GM23338 (cell line): Measurements from ENCODE around the gene CHRNA4. TPM values are rescaled to one million over a fixed set of nuclear protein-coding genes. Genes with fewer than 3 reads are reported as not detected.

Experiments
- ATAC-seq: fragments of 200-7000 bp; cut with Tn5 transposase; 3 replicates; pipeline ENCODE4 v1.9.1; 2020
- DNase-seq: peaks from one replicate; pipeline ENCODE4 v3.0.0-alpha.2; 2015; ENCODE audit warnings: low spot score
- H2AFZ ChIP-seq: fragments of 200-600 bp; sonication (generic); 2 replicates; pipeline ENCODE4 v1.8.0; 2016; ENCODE audit warnings: antibody characterized with exemption, mild to moderate bottlenecking, moderate library complexity
- H3F3A ChIP-seq: fragments of 200-600 bp; sonication (generic); replicated peaks from 2 replicates; pipeline ENCODE4 v1.8.0; 2017; ENCODE audit warnings: antibody characterized with exemption, mixed run types, low read depth
- H3K27ac ChIP-seq: fragments of 200-600 bp; sonication (generic); 2 replicates; pipeline ENCODE4 v1.6.1; 2016; ENCODE audit warnings: low read depth
- H3K27me3 ChIP-seq: fragments of 200-600 bp; sonication (generic); 2 replicates; pipeline ENCODE4 v1.8.0; 2016; ENCODE audit warnings: mild to moderate bottlenecking, mixed run types, moderate library complexity; ENCODE audit not compliant: insufficient read depth
- H3K36me3 ChIP-seq: fragments of 200-600 bp; sonication (generic); 2 replicates; pipeline ENCODE4 v1.8.0; 2016; ENCODE audit warnings: mild to moderate bottlenecking; ENCODE audit not compliant: insufficient read depth
- H3K4me1 ChIP-seq: fragments of 200-600 bp; sonication (generic); 2 replicates; pipeline ENCODE4 v1.8.0; 2016; ENCODE audit warnings: mild to moderate bottlenecking, moderate library complexity; ENCODE audit not compliant: insufficient read depth
- H3K4me2 ChIP-seq: fragments of 200-600 bp; sonication (generic); 2 replicates; pipeline ENCODE4 v1.7.1; 2017; ENCODE audit warnings: mixed run types
- H3K4me3 ChIP-seq: fragments of 200-600 bp; sonication (generic); 2 replicates; pipeline ENCODE4 v1.6.1; 2016; ENCODE audit warnings: mixed run types
- H3K79me2 ChIP-seq: fragments of 200-600 bp; sonication (generic); replicated peaks from 2 replicates; pipeline ENCODE4 v1.8.0; 2017; ENCODE audit warnings: mild to moderate bottlenecking; ENCODE audit not compliant: insufficient read depth
- H3K9me2 ChIP-seq: fragments of 200-600 bp; sonication (generic); 2 replicates; pipeline ENCODE4 v1.8.0; 2017; ENCODE audit not compliant: insufficient read depth
- H4K20me1 ChIP-seq: fragments of 200-600 bp; sonication (generic); replicated peaks from 2 replicates; pipeline ENCODE4 v1.8.0; 2017; ENCODE audit warnings: mild to moderate bottlenecking; ENCODE audit not compliant: insufficient read depth
- H3K27ac Mint-ChIP-seq: 2 replicates; pipeline ENCODE4 v1.8.0; 2020; ENCODE audit warnings: inconsistent platforms, mild to moderate bottlenecking, moderate library complexity, mixed read lengths
- H3K27me3 Mint-ChIP-seq: 3 replicates; pipeline ENCODE4 v1.8.0; 2022; ENCODE audit warnings: low read depth, mild to moderate bottlenecking, moderate library complexity, mixed read lengths, inconsistent platforms; ENCODE audit not compliant: insufficient read depth, poor library complexity
- H3K36me3 Mint-ChIP-seq: 3 replicates; pipeline ENCODE4 v1.8.0; 2021; ENCODE audit warnings: low read depth, mild to moderate bottlenecking, inconsistent platforms, moderate library complexity, mixed read lengths
- H3K4me1 Mint-ChIP-seq: 3 replicates; pipeline ENCODE4 v1.8.0; 2020; ENCODE audit warnings: mild to moderate bottlenecking, inconsistent platforms, mixed read lengths
- H3K4me3 Mint-ChIP-seq: 3 replicates; pipeline ENCODE4 v1.8.0; 2021; ENCODE audit warnings: moderate library complexity, mild to moderate bottlenecking, inconsistent platforms, mixed read lengths
- H3K9me3 Mint-ChIP-seq: 3 replicates; pipeline ENCODE4 v1.8.0; 2020; ENCODE audit warnings: moderate library complexity, mild to moderate bottlenecking, inconsistent platforms, mixed read lengths
- CREB1 ChIP-seq: fragments of 250-450 bp; sonication (Bioruptor Pico); IDR thresholded peaks from 2 replicates; pipeline ENCODE4 v1.5.0; 2020; ENCODE audit warnings: low read depth, mild to moderate bottlenecking, moderate library complexity
- EZH2phosphoT487 ChIP-seq: fragments of 200-600 bp; sonication (generic); IDR thresholded peaks from one replicate; pipeline ENCODE4 v1.8.1; 2018; ENCODE audit warnings: antibody characterized with exemption; ENCODE audit not compliant: unreplicated experiment
- JUNB ChIP-seq: IDR thresholded peaks from one replicate; pipeline ENCODE4 v1.6.1; 2016; ENCODE audit warnings: antibody characterized with exemption; ENCODE audit not compliant: unreplicated experiment
- NANOG ChIP-seq: IDR thresholded peaks from 2 replicates; pipeline ENCODE4 v1.6.1; 2016; ENCODE audit warnings: antibody characterized with exemption, borderline replicate concordance
- ZNF114 ChIP-seq: fragments of 250-450 bp; sonication (Bioruptor Pico); IDR thresholded peaks from 2 replicates; pipeline ENCODE4 v1.5.0; 2020; ENCODE audit warnings: mild to moderate bottlenecking, moderate library complexity
- ZNF331 ChIP-seq: fragments of 250-450 bp; sonication (Bioruptor Pico); IDR thresholded peaks from 2 replicates; pipeline ENCODE4 v1.5.0; 2020; ENCODE audit warnings: low read depth, mild to moderate bottlenecking, moderate library complexity
- polyA plus RNA-seq: library from polyadenylated mRNA; unstranded; fragments of >200 nt; fragmentation: Nextera tagmentation; extraction: Ambion mirVana; gene quantifications from 2 replicates; pipeline ENCODE4 v1.2.1, GENCODE V29; 2016
- total RNA-seq: library from RNA; depleted of rRNA; stranded (reverse); fragments of >200 nt; shearing (Covaris generic); gene quantifications from 2 replicates; pipeline ENCODE4 v1.2.3, GENCODE V29; 2014
- TF ChIP-seq, protein P1 (sequence below): IDR thresholded peaks from one replicate; pipeline ENCODE4 v1.6.1; 2018; ENCODE audit warnings: antibody characterized with exemption; ENCODE audit not compliant: unreplicated experiment
- TF ChIP-seq, protein P2 (sequence below): IDR thresholded peaks from 2 replicates; pipeline ENCODE4 v1.6.1; 2016; ENCODE audit warnings: antibody characterized with exemption
- TF ChIP-seq, protein P3 (sequence below): fragments of 250-450 bp; sonication (Bioruptor Pico); IDR thresholded peaks from 2 replicates; pipeline ENCODE4 v1.5.0; 2020; ENCODE audit warnings: mild to moderate bottlenecking, moderate library complexity

The CHRNA4 gene
- total and polyA plus RNA-seq, 2 experiments from 2014 or later = 2.7 to 3.9 TPM

DNA sequence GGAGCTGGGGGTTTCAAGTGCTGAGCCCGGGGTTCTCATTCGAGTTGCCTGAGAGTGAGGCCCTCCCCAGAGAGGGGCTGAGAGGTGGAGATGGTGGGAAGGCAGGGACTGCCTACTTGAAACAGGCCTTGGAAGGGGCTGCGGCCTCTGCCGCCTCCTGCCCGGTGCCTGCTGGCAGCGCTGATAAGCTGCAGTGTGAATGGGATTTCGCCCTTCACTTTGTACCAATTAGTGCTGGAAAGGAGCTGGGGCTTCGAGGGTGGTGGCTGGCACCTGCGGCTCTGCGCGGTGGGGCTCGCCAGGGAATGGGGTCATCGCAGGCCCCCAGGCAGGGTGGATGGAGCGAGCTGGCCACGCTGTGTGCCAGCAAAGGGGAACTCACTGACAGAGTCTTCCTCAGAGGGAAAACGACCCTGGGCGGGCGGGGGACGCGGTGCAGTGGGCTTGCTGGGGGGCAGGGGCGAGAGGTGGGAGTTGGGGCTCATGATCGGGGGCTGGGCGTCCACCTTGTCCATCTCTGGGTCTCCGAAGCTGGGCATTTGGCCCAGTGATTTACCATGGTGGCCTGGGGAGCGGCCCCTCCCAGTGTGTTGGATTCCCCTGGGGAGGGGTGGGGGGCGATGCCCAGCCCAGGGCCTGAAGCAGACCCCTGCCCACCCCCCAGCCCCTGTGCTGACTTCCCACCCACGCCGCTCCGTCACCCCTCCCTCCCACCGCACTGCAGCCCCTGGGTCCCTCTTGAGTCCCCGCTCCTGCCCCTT lies 45.2 kb downstream of the CHRNA4 start:
- no peaks in the 10 kb centered on the region for H3K9me3 Mint-ChIP-seq
- Histone ChIP-seq H3K4me3 (no peak overlapping the region), H3F3A (no peaks in the 10 kb centered on the region), H3K9me2 (no peaks in the 10 kb centered on the region), H3K4me2 (no peak overlapping the region), H3K36me3 (no peaks in the 10 kb centered on the region), H2AFZ (no peak overlapping the region), H4K20me1 (no peaks in the 10 kb centered on the region), H3K27ac (no peak overlapping the region), H3K27me3 (no peaks in the 10 kb centered on the region), H3K79me2 (no peaks in the 10 kb centered on the region), H3K4me1 (no peaks in the 10 kb centered on the region)
- no peaks in the 10 kb centered on the region for H3K4me1 Mint-ChIP-seq
- no peaks in the 10 kb centered on the region for H3K36me3 Mint-ChIP-seq
- no peak overlapping the region for H3K27ac Mint-ChIP-seq
- DNase-seq = no peak
- TF ChIP-seq NANOG = no peak
- TF ChIP-seq CREB1 (CRISPR knock-in tag) = no peak
- no peak for TF ChIP-seq ZNF114 (CRISPR knock-in tag)
- TF ChIP-seq, protein P1, sequence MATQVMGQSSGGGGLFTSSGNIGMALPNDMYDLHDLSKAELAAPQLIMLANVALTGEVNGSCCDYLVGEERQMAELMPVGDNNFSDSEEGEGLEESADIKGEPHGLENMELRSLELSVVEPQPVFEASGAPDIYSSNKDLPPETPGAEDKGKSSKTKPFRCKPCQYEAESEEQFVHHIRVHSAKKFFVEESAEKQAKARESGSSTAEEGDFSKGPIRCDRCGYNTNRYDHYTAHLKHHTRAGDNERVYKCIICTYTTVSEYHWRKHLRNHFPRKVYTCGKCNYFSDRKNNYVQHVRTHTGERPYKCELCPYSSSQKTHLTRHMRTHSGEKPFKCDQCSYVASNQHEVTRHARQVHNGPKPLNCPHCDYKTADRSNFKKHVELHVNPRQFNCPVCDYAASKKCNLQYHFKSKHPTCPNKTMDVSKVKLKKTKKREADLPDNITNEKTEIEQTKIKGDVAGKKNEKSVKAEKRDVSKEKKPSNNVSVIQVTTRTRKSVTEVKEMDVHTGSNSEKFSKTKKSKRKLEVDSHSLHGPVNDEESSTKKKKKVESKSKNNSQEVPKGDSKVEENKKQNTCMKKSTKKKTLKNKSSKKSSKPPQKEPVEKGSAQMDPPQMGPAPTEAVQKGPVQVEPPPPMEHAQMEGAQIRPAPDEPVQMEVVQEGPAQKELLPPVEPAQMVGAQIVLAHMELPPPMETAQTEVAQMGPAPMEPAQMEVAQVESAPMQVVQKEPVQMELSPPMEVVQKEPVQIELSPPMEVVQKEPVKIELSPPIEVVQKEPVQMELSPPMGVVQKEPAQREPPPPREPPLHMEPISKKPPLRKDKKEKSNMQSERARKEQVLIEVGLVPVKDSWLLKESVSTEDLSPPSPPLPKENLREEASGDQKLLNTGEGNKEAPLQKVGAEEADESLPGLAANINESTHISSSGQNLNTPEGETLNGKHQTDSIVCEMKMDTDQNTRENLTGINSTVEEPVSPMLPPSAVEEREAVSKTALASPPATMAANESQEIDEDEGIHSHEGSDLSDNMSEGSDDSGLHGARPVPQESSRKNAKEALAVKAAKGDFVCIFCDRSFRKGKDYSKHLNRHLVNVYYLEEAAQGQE = no peak
- no peak for TF ChIP-seq ZNF331 (CRISPR knock-in tag)
- TF ChIP-seq JUNB = no peak
- TF ChIP-seq EZH2phosphoT487 = no peak
- ATAC-seq = peak; percentile 13; the same call in 2 of the 3 replicates
- no peak overlapping the region for H3K4me3 Mint-ChIP-seq
- H3K27me3 Mint-ChIP-seq = no peaks in the 10 kb centered on the region

DNA sequence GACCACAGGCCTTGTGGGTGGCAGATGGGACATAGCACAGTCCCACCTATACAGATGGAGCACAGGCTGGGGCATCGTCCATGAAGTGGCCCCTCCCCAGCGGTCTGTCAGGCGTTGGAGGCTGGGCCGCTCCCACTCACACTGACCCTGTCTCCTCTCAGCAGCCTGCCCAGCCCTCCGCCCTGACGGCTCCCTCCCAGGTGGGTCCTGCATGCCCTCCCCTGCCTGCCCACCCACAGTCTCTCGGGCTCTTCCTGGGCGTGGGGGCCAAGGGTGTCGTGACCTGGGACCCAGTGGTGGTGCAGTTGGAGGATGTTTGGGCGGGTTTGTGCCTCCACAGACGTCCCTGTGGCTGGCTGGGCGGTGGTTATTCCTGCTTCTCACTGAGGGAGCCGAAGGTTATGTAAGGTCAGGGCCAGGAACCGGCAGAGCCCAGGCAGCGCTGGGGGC lies 45.9 kb downstream of the CHRNA4 start:
- Histone ChIP-seq H4K20me1 (no peaks in the 10 kb centered on the region), H3K36me3 (no peaks in the 10 kb centered on the region), H3K4me3 (no peak overlapping the region), H3K9me2 (no peaks in the 10 kb centered on the region), H2AFZ (no peak overlapping the region), H3K4me1 (no peaks in the 10 kb centered on the region), H3K27ac (no peak overlapping the region), H3K4me2 (no peak overlapping the region), H3K79me2 (no peaks in the 10 kb centered on the region), H3F3A (no peaks in the 10 kb centered on the region), H3K27me3 (no peaks in the 10 kb centered on the region)
- H3K4me1 Mint-ChIP-seq = no peaks in the 10 kb centered on the region
- H3K27ac Mint-ChIP-seq = no peak overlapping the region
- H3K4me3 Mint-ChIP-seq = no peak overlapping the region
- no peaks in the 10 kb centered on the region for H3K9me3 Mint-ChIP-seq
- no peaks in the 10 kb centered on the region for H3K36me3 Mint-ChIP-seq
- DNase-seq (no peak), ATAC-seq (peak; percentile 31)
- H3K27me3 Mint-ChIP-seq = no peaks in the 10 kb centered on the region
- TF ChIP-seq, protein P2, sequence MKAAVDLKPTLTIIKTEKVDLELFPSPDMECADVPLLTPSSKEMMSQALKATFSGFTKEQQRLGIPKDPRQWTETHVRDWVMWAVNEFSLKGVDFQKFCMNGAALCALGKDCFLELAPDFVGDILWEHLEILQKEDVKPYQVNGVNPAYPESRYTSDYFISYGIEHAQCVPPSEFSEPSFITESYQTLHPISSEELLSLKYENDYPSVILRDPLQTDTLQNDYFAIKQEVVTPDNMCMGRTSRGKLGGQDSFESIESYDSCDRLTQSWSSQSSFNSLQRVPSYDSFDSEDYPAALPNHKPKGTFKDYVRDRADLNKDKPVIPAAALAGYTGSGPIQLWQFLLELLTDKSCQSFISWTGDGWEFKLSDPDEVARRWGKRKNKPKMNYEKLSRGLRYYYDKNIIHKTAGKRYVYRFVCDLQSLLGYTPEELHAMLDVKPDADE = no peak
- TF ChIP-seq, protein P3, sequence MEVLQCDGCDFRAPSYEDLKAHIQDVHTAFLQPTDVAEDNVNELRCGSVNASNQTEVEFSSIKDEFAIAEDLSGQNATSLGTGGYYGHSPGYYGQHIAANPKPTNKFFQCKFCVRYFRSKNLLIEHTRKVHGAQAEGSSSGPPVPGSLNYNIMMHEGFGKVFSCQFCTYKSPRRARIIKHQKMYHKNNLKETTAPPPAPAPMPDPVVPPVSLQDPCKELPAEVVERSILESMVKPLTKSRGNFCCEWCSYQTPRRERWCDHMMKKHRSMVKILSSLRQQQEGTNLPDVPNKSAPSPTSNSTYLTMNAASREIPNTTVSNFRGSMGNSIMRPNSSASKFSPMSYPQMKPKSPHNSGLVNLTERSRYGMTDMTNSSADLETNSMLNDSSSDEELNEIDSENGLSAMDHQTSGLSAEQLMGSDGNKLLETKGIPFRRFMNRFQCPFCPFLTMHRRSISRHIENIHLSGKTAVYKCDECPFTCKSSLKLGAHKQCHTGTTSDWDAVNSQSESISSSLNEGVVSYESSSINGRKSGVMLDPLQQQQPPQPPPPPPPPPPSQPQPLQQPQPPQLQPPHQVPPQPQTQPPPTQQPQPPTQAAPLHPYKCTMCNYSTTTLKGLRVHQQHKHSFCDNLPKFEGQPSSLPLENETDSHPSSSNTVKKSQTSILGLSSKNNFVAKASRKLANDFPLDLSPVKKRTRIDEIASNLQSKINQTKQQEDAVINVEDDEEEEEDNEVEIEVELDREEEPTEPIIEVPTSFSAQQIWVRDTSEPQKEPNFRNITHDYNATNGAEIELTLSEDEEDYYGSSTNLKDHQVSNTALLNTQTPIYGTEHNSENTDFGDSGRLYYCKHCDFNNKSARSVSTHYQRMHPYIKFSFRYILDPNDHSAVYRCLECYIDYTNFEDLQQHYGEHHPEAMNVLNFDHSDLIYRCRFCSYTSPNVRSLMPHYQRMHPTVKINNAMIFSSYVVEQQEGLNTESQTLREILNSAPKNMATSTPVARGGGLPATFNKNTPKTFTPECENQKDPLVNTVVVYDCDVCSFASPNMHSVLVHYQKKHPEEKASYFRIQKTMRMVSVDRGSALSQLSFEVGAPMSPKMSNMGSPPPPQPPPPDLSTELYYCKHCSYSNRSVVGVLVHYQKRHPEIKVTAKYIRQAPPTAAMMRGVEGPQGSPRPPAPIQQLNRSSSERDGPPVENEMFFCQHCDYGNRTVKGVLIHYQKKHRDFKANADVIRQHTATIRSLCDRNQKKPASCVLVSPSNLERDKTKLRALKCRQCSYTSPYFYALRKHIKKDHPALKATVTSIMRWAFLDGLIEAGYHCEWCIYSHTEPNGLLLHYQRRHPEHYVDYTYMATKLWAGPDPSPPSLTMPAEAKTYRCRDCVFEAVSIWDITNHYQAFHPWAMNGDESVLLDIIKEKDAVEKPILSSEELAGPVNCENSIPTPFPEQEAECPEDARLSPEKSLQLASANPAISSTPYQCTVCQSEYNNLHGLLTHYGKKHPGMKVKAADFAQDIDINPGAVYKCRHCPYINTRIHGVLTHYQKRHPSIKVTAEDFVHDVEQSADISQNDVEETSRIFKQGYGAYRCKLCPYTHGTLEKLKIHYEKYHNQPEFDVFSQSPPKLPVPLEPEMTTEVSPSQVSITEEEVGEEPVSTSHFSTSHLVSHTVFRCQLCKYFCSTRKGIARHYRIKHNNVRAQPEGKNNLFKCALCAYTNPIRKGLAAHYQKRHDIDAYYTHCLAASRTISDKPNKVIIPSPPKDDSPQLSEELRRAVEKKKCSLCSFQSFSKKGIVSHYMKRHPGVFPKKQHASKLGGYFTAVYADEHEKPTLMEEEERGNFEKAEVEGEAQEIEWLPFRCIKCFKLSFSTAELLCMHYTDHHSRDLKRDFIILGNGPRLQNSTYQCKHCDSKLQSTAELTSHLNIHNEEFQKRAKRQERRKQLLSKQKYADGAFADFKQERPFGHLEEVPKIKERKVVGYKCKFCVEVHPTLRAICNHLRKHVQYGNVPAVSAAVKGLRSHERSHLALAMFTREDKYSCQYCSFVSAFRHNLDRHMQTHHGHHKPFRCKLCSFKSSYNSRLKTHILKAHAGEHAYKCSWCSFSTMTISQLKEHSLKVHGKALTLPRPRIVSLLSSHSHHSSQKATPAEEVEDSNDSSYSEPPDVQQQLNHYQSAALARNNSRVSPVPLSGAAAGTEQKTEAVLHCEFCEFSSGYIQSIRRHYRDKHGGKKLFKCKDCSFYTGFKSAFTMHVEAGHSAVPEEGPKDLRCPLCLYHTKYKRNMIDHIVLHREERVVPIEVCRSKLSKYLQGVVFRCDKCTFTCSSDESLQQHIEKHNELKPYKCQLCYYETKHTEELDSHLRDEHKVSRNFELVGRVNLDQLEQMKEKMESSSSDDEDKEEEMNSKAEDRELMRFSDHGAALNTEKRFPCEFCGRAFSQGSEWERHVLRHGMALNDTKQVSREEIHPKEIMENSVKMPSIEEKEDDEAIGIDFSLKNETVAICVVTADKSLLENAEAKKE (CRISPR knock-in tag) = no peak
- no peak for TF ChIP-seq EZH2phosphoT487
